ENCODE data around the gene HPDL.
"Not testable (repeated sequence)": the region's sequence is repeated elsewhere in the genome, so short reads cannot be mapped to it uniquely, and the experiment has no call there.

Gene HPDL

DNA sequence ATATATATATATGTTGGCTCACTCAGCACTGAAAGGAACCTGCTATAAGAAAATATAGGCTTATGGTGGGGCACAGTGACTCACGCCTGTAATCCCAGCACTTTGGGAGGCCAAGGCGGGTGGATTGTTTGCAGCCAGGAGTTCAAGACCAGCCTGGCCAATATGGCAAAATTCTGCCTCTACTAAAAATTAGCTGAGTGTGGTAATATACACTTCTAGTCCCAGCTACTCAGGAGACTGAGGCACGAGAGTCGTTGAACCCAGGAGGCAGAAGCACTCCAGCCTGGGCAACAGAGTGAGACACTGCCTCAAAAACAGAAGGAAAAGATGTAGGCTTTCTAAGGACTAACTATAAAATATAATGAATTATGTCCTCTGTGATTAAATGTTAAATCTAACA, 28.1 kb downstream of the HPDL start:
- no peak for DNase-seq

GRCh38 chr1:45355683-45356082, 29.0 kb downstream of the HPDL start:
- no peak for DNase-seq

DNA sequence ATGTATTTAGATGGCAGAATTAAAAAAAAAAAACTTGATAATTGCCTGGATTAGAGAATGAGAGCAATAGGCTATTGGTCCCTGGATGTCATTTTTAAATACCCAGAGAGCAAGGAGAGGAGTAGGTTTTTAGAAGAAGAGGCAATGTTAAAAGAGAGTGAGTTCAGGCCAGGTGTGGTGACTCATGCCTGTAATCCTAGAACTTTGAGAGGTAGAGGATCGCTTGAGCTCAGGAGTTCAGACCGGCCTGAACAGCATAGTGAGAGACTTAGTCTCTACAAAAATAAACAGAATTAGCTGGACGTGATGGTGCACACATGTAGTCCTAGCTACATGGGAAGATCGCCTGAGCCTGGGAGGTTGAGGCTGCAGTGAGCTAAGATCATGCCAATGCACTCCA, 29.5 kb downstream of the HPDL start:
- DNase-seq = no peak

DNA sequence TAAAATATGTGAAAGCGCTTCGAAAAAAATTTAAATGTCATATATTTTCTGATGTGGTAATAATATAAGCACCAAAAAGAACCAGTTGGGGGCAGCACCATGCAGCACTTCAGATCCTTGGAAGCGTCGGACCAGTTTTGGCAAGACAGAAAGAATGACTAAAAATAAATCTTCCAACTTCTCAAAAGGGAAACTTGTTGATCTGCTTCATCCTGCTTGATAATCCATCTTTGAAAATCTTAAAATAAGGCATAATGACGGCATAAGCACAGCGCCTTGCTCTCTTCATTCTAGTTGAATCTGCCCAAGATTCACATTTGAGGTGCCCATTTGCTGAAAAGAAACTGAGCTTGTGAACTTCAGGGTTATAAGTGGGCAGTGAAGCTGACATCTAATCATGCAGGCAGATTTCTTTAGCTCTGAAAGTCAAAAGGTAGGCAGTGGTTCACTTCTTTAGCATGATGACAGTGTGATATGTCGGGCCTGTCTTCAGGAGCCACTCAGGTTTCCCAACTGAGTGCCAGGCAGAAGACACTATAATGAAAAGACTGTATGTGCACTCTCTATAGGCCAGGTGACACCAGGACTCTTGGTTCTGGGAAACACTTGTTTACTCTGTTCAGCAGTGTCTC, 33.3 kb downstream of the HPDL start:
- DNase-seq = peak; percentile 47 to 50

GRCh38 chr1:45360981-45361380, 34.3 kb downstream of the HPDL start:
- DNase-seq = not testable (repeated sequence)

- DNase-seq = no peak
Measured at GRCh38 chr1:45364294-45364693, 37.6 kb downstream of the HPDL start.

- DNase-seq = no peak
Measured at GRCh38 chr1:45365051-45365450, 38.4 kb downstream of the HPDL start.

DNA sequence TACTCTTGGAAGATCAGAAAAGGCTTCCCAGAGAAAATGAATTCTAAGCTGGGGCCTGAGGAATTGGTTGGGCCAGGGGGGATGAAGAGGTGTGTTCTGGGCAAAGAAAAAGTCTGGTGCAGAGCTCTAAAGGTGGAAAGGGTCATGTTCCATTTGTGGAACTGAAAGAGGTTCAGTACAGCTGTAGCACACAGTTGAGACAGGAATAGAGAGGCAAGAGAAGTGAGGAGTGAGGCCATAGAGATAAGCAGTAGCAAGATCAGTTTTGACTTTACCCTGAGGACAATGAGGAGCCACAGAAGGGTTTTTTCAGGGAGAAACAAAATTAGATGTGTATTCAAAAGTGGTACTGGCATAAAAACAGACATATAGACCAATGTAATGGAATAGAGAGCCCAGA, 43.9 kb downstream of the HPDL start:
- no peak for DNase-seq

GRCh38 chr1:45373573-45373972, 46.9 kb downstream of the HPDL start:
- DNase-seq = no peak

DNA sequence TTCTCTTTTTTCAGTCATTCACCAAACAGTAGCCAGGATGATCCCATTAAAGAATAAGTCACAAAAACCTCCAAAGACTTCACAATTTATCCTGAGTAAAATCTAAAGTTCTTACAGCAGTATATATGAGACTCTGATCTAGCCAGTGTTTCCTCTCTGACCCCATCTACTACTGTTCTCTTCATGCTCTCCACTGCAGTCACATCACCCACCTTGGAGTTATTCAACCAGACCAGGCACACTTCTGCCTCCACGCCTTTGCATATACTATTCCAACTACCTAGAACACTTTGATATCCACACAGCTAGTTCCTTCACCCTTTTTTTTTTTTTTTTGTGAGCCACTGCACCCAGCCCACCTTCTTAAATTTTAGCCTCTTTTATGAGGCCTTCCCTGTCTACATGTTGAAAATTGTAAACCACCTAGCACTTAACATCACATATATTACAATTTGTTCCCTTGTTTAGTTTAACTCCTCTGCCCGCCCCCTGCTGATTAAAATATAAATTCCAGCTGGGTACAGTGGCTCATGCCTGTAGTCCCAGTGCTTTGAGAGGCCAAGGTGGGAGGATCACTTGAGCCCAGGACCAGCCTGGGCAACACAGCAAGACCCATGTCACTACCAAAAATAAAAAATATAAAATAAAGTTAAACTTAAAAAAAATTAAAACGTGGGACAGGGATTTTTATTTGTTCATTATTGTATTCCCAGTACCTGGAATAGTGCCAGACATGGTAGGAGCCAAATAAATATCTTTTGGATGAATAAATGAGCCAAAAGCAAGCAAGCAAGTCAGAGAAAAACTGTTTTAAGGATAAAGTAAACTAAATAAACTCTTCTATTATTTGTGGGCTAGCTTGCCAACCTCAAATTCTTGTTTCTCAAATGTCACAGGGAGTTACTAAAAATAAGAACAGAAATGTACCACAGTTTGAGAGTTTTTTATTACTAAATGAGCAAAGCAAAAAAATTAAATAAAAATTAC, 48.7 kb downstream of the HPDL start:
- DNase-seq = no peak

DNA sequence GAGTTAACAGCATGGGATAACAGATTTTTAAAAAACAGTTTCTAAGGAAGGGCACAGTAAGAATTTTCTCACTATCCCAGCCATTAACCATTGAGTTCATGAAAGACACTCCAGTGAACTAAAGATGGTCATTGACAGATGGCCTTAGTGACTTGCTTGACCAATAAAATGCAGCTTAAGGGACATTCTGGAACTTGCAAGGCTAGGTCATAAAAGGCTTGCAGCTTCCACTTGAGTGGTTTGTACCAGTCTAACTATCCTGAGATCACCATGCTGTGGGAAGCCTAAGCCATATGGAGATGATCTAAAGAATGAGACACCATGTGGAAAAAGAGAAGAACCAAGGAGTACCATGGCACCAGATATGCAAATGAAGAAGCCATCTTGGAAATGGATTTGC, 51.5 kb downstream of the HPDL start:
- DNase-seq = no peak

All from activated CD4-positive, alpha-beta T cell treated with anti-CD3 and anti-CD28 coated beads, Interleukin-2, amount 50 U/mL, for 4 hours (primary cell).